IPS-18a (cell line): ENCODE measurements around the gene SNAI3.

Source experiments
- H3K27ac ChIP-seq: one replicate; pipeline ENCODE4 v1.5.1; 2013; ENCODE audit warnings: low read length
- H3K27me3 ChIP-seq: one replicate; pipeline ENCODE4 v1.6.1; 2013; ENCODE audit warnings: mild to moderate bottlenecking, low read length; ENCODE audit not compliant: control insufficient read depth, insufficient read depth
- H3K36me3 ChIP-seq: one replicate; pipeline ENCODE4 v1.6.1; 2013; ENCODE audit warnings: low read depth, low read length; ENCODE audit not compliant: control insufficient read depth
- H3K4me1 ChIP-seq: one replicate; pipeline ENCODE4 v1.6.1; 2013; ENCODE audit warnings: low read depth, low read length; ENCODE audit not compliant: control insufficient read depth
- H3K4me3 ChIP-seq: one replicate; pipeline ENCODE4 v1.5.1; 2013; ENCODE audit warnings: low read length
- H3K9ac ChIP-seq: one replicate; pipeline ENCODE4 v1.6.1; 2013; ENCODE audit warnings: mild to moderate bottlenecking, low read length, moderate library complexity
- H3K9me3 ChIP-seq: one replicate; pipeline ENCODE4 v1.6.1; 2013; ENCODE audit warnings: low read depth, low read length; ENCODE audit not compliant: control insufficient read depth

SNAI3 gene

GRCh38 chr16:88654363-88655052 lies 31.8 kb downstream of the SNAI3 start:
- Histone ChIP-seq H3K4me1 (peaks cover 4% of the 10 kb centered on the region), H3K36me3 (peaks cover 10% of the 10 kb centered on the region), H3K9me3 (no peaks in the 10 kb centered on the region), H3K27me3 (no peaks in the 10 kb centered on the region), H3K4me3 (no peak overlapping the region), H3K27ac (no peak overlapping the region), H3K9ac (no peak overlapping the region)

DNA sequence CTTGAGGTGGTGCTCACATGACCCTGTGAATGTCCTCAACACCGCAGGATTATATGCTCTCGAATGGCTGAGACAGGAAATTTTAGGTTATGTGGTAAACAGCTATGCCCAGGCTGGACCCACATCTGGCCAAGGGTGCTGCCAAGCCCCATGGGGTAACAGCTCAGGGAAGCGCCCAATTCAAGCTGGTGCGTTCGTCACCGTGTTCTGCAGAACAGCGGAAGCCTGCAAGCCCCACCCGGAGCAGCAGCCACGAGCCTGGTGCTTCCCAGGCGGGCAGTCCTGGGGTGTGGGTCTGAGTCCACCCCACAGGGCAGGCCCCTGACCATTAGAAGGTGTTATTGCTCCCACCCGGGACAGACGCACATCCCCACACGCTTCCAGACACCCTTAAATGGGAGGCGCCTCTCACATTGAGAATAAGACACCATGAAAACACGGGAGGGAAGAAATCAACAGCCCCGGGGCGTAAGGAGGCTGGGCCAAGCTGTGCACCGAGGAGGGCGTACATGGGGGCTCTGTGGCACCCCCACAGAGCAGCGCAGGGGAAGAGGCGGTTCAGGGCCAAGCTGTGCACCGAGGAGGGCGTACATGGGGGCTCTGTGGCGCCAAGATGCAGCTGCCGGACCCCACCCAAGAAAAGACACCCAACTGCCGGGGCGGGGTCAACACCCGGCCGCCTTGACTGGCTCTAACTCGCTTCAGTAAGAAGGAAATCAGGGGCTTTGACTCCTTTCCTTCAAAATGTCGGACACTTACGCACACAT lies 32.5 kb downstream of the SNAI3 start:
- Histone ChIP-seq H3K9me3 (no peaks in the 10 kb centered on the region), H3K27ac (no peak overlapping the region), H3K4me1 (peaks cover 4% of the 10 kb centered on the region), H3K36me3 (peaks cover 10% of the 10 kb centered on the region), H3K4me3 (no peak overlapping the region), H3K9ac (no peak overlapping the region), H3K27me3 (no peaks in the 10 kb centered on the region)

DNA sequence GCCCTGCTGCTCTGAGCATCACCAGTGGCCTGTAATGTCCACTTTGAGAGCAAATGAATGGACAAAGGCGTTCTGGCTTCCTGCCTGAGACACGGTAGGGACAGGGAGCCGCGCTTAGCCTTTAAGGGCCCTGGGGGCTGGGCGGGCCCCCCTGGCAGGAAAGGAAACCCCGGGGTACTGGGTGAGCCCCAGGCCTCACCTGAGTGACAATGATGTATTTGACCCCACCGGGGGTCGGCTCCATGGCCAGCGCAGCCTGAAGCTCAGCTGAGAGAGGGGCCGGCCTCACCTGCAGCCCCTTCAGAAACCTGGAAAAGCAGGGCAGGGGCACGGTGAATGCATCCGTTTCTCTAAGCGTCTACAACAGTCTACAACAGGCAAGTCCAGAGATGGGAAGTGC lies 33.2 kb downstream of the SNAI3 start:
- no peak overlapping the region for H3K27ac ChIP-seq

DNA sequence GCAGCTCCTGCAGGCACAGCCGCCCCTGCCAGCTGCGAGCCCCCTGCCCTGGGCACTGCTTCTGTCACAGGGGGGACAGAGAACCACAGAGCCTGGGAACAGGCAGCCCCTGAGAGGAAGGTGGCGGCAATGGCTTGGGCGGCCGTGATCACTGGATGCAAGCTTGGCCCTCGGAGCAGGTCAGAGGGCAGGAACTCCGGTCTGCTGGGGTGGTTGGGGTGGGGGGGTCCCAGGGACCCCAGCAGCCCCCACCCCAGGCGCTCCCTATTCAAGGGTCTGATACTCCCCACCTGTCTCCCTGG lies 33.6 kb downstream of the SNAI3 start:
- H3K27me3 ChIP-seq, result no peaks in the 10 kb centered on the region
- H3K27ac ChIP-seq, result no peak overlapping the region
- no peaks in the 10 kb centered on the region for H3K9me3 ChIP-seq
- no peak overlapping the region for H3K4me3 ChIP-seq
- peaks cover 4% of the 10 kb centered on the region for H3K4me1 ChIP-seq
- H3K9ac ChIP-seq, result no peak overlapping the region
- H3K36me3 ChIP-seq, result peaks cover 10% of the 10 kb centered on the region

More for the DNA sequence above, 33.2 kb downstream of the SNAI3 start:
- Histone ChIP-seq H3K4me3 (no peak overlapping the region), H3K9me3 (no peaks in the 10 kb centered on the region), H3K9ac (no peak overlapping the region), H3K27me3 (no peaks in the 10 kb centered on the region), H3K4me1 (peaks cover 4% of the 10 kb centered on the region), H3K36me3 (peaks cover 10% of the 10 kb centered on the region)

- peaks cover 4% of the 10 kb centered on the region for H3K4me1 ChIP-seq
- no peak overlapping the region for H3K27ac ChIP-seq
- no peak overlapping the region for H3K9ac ChIP-seq
- no peak overlapping the region for H3K4me3 ChIP-seq
- H3K9me3 ChIP-seq, result no peaks in the 10 kb centered on the region
- no peaks in the 10 kb centered on the region for H3K27me3 ChIP-seq
- peaks cover 10% of the 10 kb centered on the region for H3K36me3 ChIP-seq
These were observed 34.1 kb downstream of the SNAI3 start for GRCh38 chr16:88651989-88652761.

DNA sequence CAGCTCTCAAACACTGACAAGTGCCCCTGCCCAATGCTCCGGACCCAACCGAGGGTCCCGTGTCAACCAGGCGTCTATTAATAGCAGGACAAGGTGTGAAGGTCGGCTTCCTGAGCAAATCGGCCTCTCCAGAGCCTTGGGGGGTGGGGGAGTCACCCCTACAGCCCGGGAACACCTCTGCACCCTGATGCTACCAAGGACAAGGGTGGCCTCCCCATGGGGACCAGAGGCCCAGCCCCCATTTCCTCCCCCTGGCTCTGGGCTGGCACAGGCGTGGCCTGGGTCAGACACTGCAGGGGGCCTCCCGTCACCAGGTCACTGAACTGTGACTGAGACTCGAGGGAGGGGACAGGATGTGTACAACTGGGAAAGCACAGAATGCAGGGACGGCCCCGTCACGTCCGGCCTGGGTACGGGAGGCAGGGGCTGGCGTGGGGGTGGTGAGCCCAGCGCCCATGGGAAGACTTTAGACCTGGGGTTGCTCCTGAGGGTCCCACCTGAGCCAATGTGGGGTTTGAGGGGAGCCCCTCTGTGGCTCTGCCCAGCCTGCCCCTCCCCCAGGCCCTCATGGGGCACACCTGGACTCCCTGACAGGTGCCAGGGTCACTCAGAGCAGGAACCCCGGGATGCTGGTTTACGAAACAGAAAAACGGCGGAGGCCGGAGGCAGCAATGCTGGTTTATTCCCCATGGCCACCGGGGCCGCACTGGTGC lies 34.9 kb downstream of the SNAI3 start:
- Histone ChIP-seq H3K4me1 (peaks cover 4% of the 10 kb centered on the region), H3K9ac (peak overlapping the region; percentile 76), H3K36me3 (peaks cover 10% of the 10 kb centered on the region), H3K9me3 (no peaks in the 10 kb centered on the region), H3K27me3 (no peaks in the 10 kb centered on the region), H3K27ac (no peak overlapping the region), H3K4me3 (peak overlapping the region; percentile 90)

DNA sequence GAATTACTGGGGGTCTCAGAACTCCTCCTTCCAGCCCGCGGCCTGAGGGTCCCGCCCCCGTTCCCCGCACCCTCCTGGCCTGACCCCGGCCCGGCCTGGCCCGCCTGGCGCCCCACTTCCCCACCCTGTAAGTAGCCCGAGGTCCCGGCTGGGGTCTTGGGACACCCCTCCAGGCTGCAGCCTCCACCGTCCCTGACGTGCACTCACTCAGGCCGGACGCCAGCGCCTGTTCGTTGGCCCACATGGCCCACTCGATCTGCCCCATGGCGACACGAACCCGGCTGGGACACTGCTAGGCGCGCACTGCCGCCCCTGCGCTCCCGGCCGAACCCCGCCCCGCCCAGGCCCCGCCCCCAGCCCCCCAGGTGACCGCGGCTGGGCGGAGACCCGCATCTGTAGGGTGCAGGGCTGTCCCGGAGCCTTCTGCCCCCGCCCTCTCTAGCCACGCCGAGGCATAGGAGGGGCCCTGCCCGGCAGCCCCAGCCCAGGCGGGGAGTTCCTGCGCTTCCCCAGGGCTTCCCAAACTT lies 35.5 kb downstream of the SNAI3 start, which contains the start of gene CYBA:
Gene CYBA (minus strand): TSS at position 305 of the 527 bp plus-strand sequence. CDS start 40 bp downstream, at position 265.
- Histone ChIP-seq H3K4me3 (peak within 1 kb of the TSS; percentile 90), H3K9ac (peak within 1 kb of the TSS; percentile 76), H3K36me3 (peaks cover 7% of the 10 kb centered on the region), H3K27me3 (no peaks in the 10 kb centered on the region), H3K27ac (no peak within 1 kb of the TSS), H3K9me3 (no peaks in the 10 kb centered on the region), H3K4me1 (peaks cover 4% of the 10 kb centered on the region)

GRCh38 chr16:88649924-88650748 lies 36.2 kb downstream of the SNAI3 start:
- H3K36me3 ChIP-seq, result peaks cover 3% of the 10 kb centered on the region
- H3K27ac ChIP-seq, result no peak overlapping the region
- H3K4me1 ChIP-seq, result peaks cover 4% of the 10 kb centered on the region
- no peaks in the 10 kb centered on the region for H3K27me3 ChIP-seq
- H3K9me3 ChIP-seq, result no peaks in the 10 kb centered on the region
- peak overlapping the region; percentile 90 for H3K4me3 ChIP-seq
- peak overlapping the region; percentile 76 for H3K9ac ChIP-seq

- peak overlapping the region; percentile 90 for H3K4me3 ChIP-seq
- no peak overlapping the region for H3K27ac ChIP-seq
These were observed 36.9 kb downstream of the SNAI3 start for GRCh38 chr16:88649195-88649923.

More at GRCh38 chr16:88649195-88649923, 36.9 kb downstream of the SNAI3 start:
- H3K9me3 ChIP-seq, result no peaks in the 10 kb centered on the region
- peaks cover 4% of the 10 kb centered on the region for H3K4me1 ChIP-seq
- H3K36me3 ChIP-seq, result no peaks in the 10 kb centered on the region
- H3K27me3 ChIP-seq, result no peaks in the 10 kb centered on the region
- no peak overlapping the region for H3K9ac ChIP-seq
